ENCODE measurements around the gene NCBP2L. TPM values are rescaled to one million over a fixed set of nuclear protein-coding genes. Genes with fewer than 3 reads are reported as not detected.

The NCBP2L gene
- total RNA-seq, 2 donors from 2014 or later: not detected

GRCh38 chrX:107744868-107745267, 32.7 kb upstream of the NCBP2L start:
- no peaks in the 10 kb centered on the region for H3K36me3 ChIP-seq
- H3K9me3 ChIP-seq: no peaks in the 10 kb centered on the region
- H3K27me3 ChIP-seq (replicated peaks; ENCODE audit: insufficient read depth): no peaks in the 10 kb centered on the region
- ATAC-seq (ENCODE audit: insufficient number of reproducible peaks, low FRiP score, low read depth) (no peak), DNase-seq (ENCODE audit: low spot score) (no peak)
- TF ChIP-seq, protein P1, sequence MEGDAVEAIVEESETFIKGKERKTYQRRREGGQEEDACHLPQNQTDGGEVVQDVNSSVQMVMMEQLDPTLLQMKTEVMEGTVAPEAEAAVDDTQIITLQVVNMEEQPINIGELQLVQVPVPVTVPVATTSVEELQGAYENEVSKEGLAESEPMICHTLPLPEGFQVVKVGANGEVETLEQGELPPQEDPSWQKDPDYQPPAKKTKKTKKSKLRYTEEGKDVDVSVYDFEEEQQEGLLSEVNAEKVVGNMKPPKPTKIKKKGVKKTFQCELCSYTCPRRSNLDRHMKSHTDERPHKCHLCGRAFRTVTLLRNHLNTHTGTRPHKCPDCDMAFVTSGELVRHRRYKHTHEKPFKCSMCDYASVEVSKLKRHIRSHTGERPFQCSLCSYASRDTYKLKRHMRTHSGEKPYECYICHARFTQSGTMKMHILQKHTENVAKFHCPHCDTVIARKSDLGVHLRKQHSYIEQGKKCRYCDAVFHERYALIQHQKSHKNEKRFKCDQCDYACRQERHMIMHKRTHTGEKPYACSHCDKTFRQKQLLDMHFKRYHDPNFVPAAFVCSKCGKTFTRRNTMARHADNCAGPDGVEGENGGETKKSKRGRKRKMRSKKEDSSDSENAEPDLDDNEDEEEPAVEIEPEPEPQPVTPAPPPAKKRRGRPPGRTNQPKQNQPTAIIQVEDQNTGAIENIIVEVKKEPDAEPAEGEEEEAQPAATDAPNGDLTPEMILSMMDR (IDR thresholded peaks at IDR 0.05): no peak
- H3K4me3 ChIP-seq: no peak overlapping the region
- peaks cover 31 to 51% of the 10 kb centered on the region in 2 donors for H3K4me1 ChIP-seq (ENCODE audit: control insufficient read depth in 1 of 2, low read depth in 2 of 2)
- H3K27ac ChIP-seq: no peak overlapping the region

DNA sequence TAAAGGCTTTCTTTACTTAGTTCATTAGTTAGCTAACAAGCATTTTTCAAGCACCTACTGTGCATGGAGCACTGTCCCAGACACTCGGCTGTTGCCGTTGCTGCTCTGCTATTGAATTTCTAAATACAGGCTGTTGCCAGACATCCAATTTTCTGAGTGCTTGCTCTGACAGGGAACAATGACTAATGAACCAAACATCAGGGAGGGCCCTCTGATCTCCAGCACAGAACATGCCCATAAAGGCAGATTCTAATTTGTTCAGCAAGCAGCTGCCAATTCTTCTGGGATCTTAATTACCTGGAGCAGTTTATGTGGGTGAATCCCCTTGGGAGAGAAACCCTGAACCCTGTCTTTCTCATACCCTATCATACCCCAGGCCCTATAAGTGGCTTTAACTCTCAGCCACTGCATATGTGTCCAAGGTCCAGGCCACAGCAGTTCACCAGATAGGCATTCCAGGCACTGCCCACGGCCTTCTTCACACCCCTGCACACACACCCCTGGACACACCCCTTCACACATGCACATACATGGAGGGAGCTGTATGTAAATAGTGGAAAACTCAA, 29.9 kb upstream of the NCBP2L start:
- H3K4me1 ChIP-seq (ENCODE audit: control insufficient read depth in 1 of 2, low read depth in 2 of 2): peaks cover 16 to 31% of the 10 kb centered on the region in 2 donors
- TF ChIP-seq, protein P1 (IDR thresholded peaks at IDR 0.05): no peak
- DNase-seq (ENCODE audit: low spot score) (no peak), ATAC-seq (ENCODE audit: insufficient number of reproducible peaks, low FRiP score, low read depth) (peak; percentile 73)
- no peaks in the 10 kb centered on the region for H3K36me3 ChIP-seq
- no peaks in the 10 kb centered on the region for H3K27me3 ChIP-seq (replicated peaks; ENCODE audit: insufficient read depth)
- no peaks in the 10 kb centered on the region for H3K9me3 ChIP-seq
- H3K4me3 ChIP-seq: no peak overlapping the region
- H3K27ac ChIP-seq: peak overlapping the region; percentile 66 to 77

DNA sequence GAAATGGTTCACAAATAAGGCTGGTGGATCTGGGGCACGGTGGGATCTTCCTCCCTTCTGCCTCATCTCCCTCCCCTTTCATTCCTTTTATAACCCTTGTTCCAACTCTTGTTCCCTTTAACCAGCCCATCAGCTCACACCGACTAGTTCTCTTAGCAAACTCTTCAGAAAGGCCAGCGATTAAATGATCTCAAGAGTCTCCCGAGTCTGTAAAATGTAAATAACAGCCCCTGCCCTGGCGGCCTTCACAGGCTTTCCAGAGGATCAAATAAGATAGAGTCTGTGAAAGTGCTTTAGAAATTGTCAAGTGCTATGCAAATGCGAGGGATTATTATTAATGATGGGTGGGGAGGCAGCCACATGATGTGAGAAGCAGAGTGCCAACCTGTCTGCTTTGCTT, 29.0 kb upstream of the NCBP2L start:
- Histone ChIP-seq H3K4me1 (ENCODE audit: control insufficient read depth in 1 of 2, low read depth in 2 of 2) (peaks cover 8 to 22% of the 10 kb centered on the region in 2 donors), H3K9me3 (no peaks in the 10 kb centered on the region), H3K27me3 (replicated peaks; ENCODE audit: insufficient read depth) (no peaks in the 10 kb centered on the region), H3K36me3 (no peaks in the 10 kb centered on the region), H3K4me3 (no peak overlapping the region), H3K27ac (peak overlapping the region; percentile 50 to 77)
- TF ChIP-seq, protein P1 (IDR thresholded peaks at IDR 0.05): no peak
- no peak for DNase-seq (ENCODE audit: low spot score)
- ATAC-seq (ENCODE audit: insufficient number of reproducible peaks, low FRiP score, low read depth): no peak

DNA sequence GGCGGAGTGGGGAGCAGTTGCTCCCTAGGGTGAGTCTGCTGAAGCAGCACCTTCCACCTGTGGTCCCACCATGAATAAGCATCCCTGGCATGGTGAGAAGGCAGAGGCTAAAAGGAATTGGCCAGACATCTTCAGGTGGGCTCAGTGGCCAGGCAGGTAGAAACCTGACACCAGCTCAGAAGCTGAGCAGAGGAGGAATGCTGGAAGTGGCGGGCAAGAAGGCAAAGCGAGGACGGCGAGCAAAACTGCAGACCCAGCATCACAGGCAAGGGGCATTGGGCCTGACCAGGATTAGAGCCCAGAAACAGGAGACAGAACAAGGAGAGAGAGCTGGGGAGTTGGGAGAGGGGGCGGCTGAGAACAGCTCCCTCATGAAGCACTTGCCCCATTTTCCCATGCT, 27.3 kb upstream of the NCBP2L start:
- Histone ChIP-seq H3K4me1 (ENCODE audit: control insufficient read depth in 1 of 2, low read depth in 2 of 2) (peaks cover 7 to 18% of the 10 kb centered on the region in 2 donors), H3K9me3 (no peaks in the 10 kb centered on the region), H3K36me3 (no peaks in the 10 kb centered on the region), H3K27me3 (replicated peaks; ENCODE audit: insufficient read depth) (no peaks in the 10 kb centered on the region), H3K27ac (no peak overlapping the region), H3K4me3 (no peak overlapping the region)
- no peak for DNase-seq (ENCODE audit: low spot score)
- ATAC-seq (ENCODE audit: insufficient number of reproducible peaks, low FRiP score, low read depth): no peak
- TF ChIP-seq, protein P1 (IDR thresholded peaks at IDR 0.05): no peak

GRCh38 chrX:107750861-107751445, 26.6 kb upstream of the NCBP2L start:
- ATAC-seq (ENCODE audit: insufficient number of reproducible peaks, low FRiP score, low read depth): no peak
- Histone ChIP-seq H3K4me3 (no peak overlapping the region), H3K27me3 (replicated peaks; ENCODE audit: insufficient read depth) (no peaks in the 10 kb centered on the region), H3K36me3 (no peaks in the 10 kb centered on the region), H3K27ac (no peak overlapping the region), H3K9me3 (no peaks in the 10 kb centered on the region), H3K4me1 (ENCODE audit: control insufficient read depth in 1 of 2, low read depth in 2 of 2) (peaks cover 7 to 18% of the 10 kb centered on the region in 2 donors)
- DNase-seq (ENCODE audit: low spot score): no peak
- TF ChIP-seq, protein P1 (IDR thresholded peaks at IDR 0.05): no peak
